H9 (cell line): Measurements from ENCODE around the gene PARG. TPM values are rescaled to one million over a fixed set of nuclear protein-coding genes. Genes with fewer than 3 reads are reported as not detected.
"Not testable (repeated sequence)": the region's sequence is repeated elsewhere in the genome, so short reads cannot be mapped to it uniquely, and the experiment has no call there.

Experiments used
- DNase-seq: peaks from one replicate; pipeline ENCODE4 v3.0.0-alpha.2; 2017
- H2AFZ ChIP-seq: one replicate; pipeline ENCODE4 v1.6.1; 2013; ENCODE audit warnings: mild to moderate bottlenecking, low read length, control low read depth, moderate library complexity
- H2AK5ac ChIP-seq: 2 replicates; pipeline ENCODE4 v1.6.1; 2013; ENCODE audit warnings: low read length, control low read depth, mixed read lengths; ENCODE audit not compliant: insufficient read length
- H2BK120ac ChIP-seq: one replicate; pipeline ENCODE4 v1.6.1; 2013; ENCODE audit warnings: low read depth, mild to moderate bottlenecking, low read length, control low read depth, inconsistent platforms; ENCODE audit not compliant: poor library complexity, severe bottlenecking
- H2BK12ac ChIP-seq: 2 replicates; pipeline ENCODE4 v1.6.1; 2013; ENCODE audit warnings: low read length, control low read depth, mixed read lengths, low read depth; ENCODE audit not compliant: insufficient read length
- H2BK15ac ChIP-seq: 2 replicates; pipeline ENCODE4 v1.6.1; 2013; ENCODE audit warnings: low read depth, low read length, control low read depth
- H2BK20ac ChIP-seq: one replicate; pipeline ENCODE4 v1.6.1; 2013; ENCODE audit warnings: low read depth, mild to moderate bottlenecking, low read length, control low read depth, inconsistent platforms; ENCODE audit not compliant: poor library complexity, severe bottlenecking
- H2BK5ac ChIP-seq: 2 replicates; pipeline ENCODE4 v1.6.1; 2013; ENCODE audit warnings: low read length, control low read depth, mixed read lengths; ENCODE audit not compliant: insufficient read length
- H3K14ac ChIP-seq: 2 replicates; pipeline ENCODE4 v1.6.1; 2013; ENCODE audit warnings: low read length, control low read depth; ENCODE audit not compliant: insufficient read depth
- H3K18ac ChIP-seq: 2 replicates; pipeline ENCODE4 v1.6.1; 2013; ENCODE audit warnings: low read depth, mild to moderate bottlenecking, mixed read lengths, low read length, control low read depth; ENCODE audit not compliant: insufficient read length
- H3K23ac ChIP-seq: 2 replicates; pipeline ENCODE4 v1.6.1; 2013; ENCODE audit warnings: low read length, control low read depth, mixed read lengths, low read depth; ENCODE audit not compliant: insufficient read length
- H3K23me2 ChIP-seq: 2 replicates; pipeline ENCODE4 v1.6.1; 2013; ENCODE audit warnings: low read depth, mild to moderate bottlenecking, mixed read lengths, low read length, control low read depth; ENCODE audit not compliant: insufficient read length, poor library complexity, severe bottlenecking
- H3K27ac ChIP-seq: 2 replicates; pipeline ENCODE4 v1.5.1; 2013; ENCODE audit warnings: low read length, control low read depth, mixed read lengths, low read depth; ENCODE audit not compliant: insufficient read length
- H3K27me3 ChIP-seq: 2 replicates; pipeline ENCODE4 v1.6.1; 2013; ENCODE audit warnings: low read length, control low read depth, inconsistent platforms; ENCODE audit not compliant: insufficient read depth
- H3K4ac ChIP-seq: 2 replicates; pipeline ENCODE4 v1.6.1; 2013; ENCODE audit warnings: low read depth, mild to moderate bottlenecking, control low read depth, inconsistent platforms, low read length, moderate library complexity
- H3K4me1 ChIP-seq: 2 replicates; pipeline ENCODE4 v1.6.1; 2013; ENCODE audit warnings: low read length, control low read depth, inconsistent platforms; ENCODE audit not compliant: insufficient read depth
- H3K4me2 ChIP-seq: 2 replicates; pipeline ENCODE4 v1.6.1; 2013; ENCODE audit warnings: low read length, control low read depth, mixed read lengths; ENCODE audit not compliant: insufficient read length, insufficient read depth
- H3K56ac ChIP-seq: 2 replicates; pipeline ENCODE4 v1.6.1; 2013; ENCODE audit warnings: low read depth, mild to moderate bottlenecking, mixed read lengths, low read length, control low read depth; ENCODE audit not compliant: insufficient read length
- H3K79me1 ChIP-seq: 2 replicates; pipeline ENCODE4 v1.6.1; 2013; ENCODE audit warnings: low read depth, mild to moderate bottlenecking, moderate library complexity, low read length, control low read depth, inconsistent platforms; ENCODE audit not compliant: insufficient read depth, poor library complexity, severe bottlenecking
- H3K79me2 ChIP-seq: 2 replicates; pipeline ENCODE4 v1.6.1; 2013; ENCODE audit warnings: low read length, control low read depth, inconsistent platforms; ENCODE audit not compliant: insufficient read depth
- H3K9ac ChIP-seq: 2 replicates; pipeline ENCODE4 v1.6.1; 2013; ENCODE audit warnings: low read length, control low read depth, mixed read lengths; ENCODE audit not compliant: insufficient read length; ENCODE audit errors: extremely low read depth
- H3K9me3 ChIP-seq: one replicate; pipeline ENCODE4 v1.6.1; 2013; ENCODE audit warnings: low read depth, low read length, inconsistent platforms; ENCODE audit not compliant: control insufficient read depth
- H3T11ph ChIP-seq: one replicate; pipeline ENCODE4 v1.6.1; 2013; ENCODE audit warnings: mild to moderate bottlenecking, low read length, control low read depth, inconsistent platforms
- H4K20me1 ChIP-seq: one replicate; pipeline ENCODE4 v1.6.1; 2013; ENCODE audit not compliant: control insufficient read depth, insufficient read length, insufficient read depth
- H4K5ac ChIP-seq: 2 replicates; pipeline ENCODE4 v1.6.1; 2013; ENCODE audit warnings: low read depth, mild to moderate bottlenecking, mixed read lengths, low read length, control low read depth; ENCODE audit not compliant: insufficient read length
- H4K8ac ChIP-seq: replicated peaks from 2 replicates; pipeline ENCODE4 v1.6.1; 2013; ENCODE audit warnings: low read length, control low read depth, mixed read lengths, low read depth; ENCODE audit not compliant: insufficient read length
- H4K91ac ChIP-seq: 2 replicates; pipeline ENCODE4 v1.6.1; 2013; ENCODE audit warnings: low read depth, mild to moderate bottlenecking, moderate library complexity, mixed read lengths, low read length, control low read depth; ENCODE audit not compliant: insufficient read length
- H3K27ac Mint-ChIP-seq, 3 experiments: 2 replicates in 2 of 3; 3 replicates in 1 of 3; pipeline ENCODE4 v1.8.0; 2020 to 2021; ENCODE audit warnings: mixed read lengths in 3 of 3, mild to moderate bottlenecking in 1 of 3, moderate library complexity in 1 of 3
- H3K27me3 Mint-ChIP-seq: 2 replicates; pipeline ENCODE4 v1.8.0; 2021; ENCODE audit warnings: low read depth, mild to moderate bottlenecking, moderate library complexity, mixed read lengths
- H3K36me3 Mint-ChIP-seq, 3 experiments: 2 replicates in 2 of 3; 3 replicates in 1 of 3; pipeline ENCODE4 v1.8.0; 2020 to 2021; ENCODE audit warnings: low read depth in 3 of 3, mixed read lengths in 3 of 3; ENCODE audit not compliant: insufficient read depth in 1 of 3
- H3K4me1 Mint-ChIP-seq, 2 experiments: 2 replicates each; pipeline ENCODE4 v1.8.0; 2020; ENCODE audit warnings: mixed read lengths in 2 of 2
- H3K4me3 Mint-ChIP-seq, 2 experiments: 2 replicates in 1 of 2; 3 replicates in 1 of 2; pipeline ENCODE4 v1.8.0; 2020 to 2021; ENCODE audit warnings: mild to moderate bottlenecking in 2 of 2, mixed read lengths in 2 of 2, moderate library complexity in 1 of 2
- H3K9me3 Mint-ChIP-seq, 2 experiments: 2 replicates in 1 of 2; 3 replicates in 1 of 2; pipeline ENCODE4 v1.8.0; 2020; ENCODE audit warnings: mild to moderate bottlenecking in 2 of 2, mixed read lengths in 2 of 2, moderate library complexity in 1 of 2
- WGBS: extraction: QIAGEN DNeasy Blood & Tissue Kit; methylation state at CpG from one replicate; pipeline ENCODE4 v1.1.7; 2013; ENCODE audit warnings: missing lambda C conversion rate, low lambda C conversion rate, mixed read lengths; ENCODE audit not compliant: insufficient read length; ENCODE audit errors: extremely low coverage; 5-methylcytosine and 5-hydroxymethylcytosine counted together
- total RNA-seq: library from RNA; stranded (reverse); gene quantifications from 2 replicates; pipeline ENCODE4 v1.2.1, GENCODE V29; 2021

PARG gene
- total RNA-seq, 1 experiment from 2014 or later: 48.3 TPM

GRCh38 chr10:49771046-49771445, 170.8 kb downstream of the PARG start:
- no CpG with 5 or more reads among the region's 11 CpGs for WGBS
- not testable (repeated sequence) for H3K27ac Mint-ChIP-seq, H3K9ac ChIP-seq

More at GRCh38 chr10:49771046-49771445, 170.8 kb downstream of the PARG start:
- not testable (repeated sequence) for H2AK5ac ChIP-seq, H3K23me2 ChIP-seq, H3K79me1 ChIP-seq, H2BK12ac ChIP-seq, H2BK120ac ChIP-seq, H4K20me1 ChIP-seq, H3K36me3 Mint-ChIP-seq, DNase-seq, H4K5ac ChIP-seq, H3K4me1 Mint-ChIP-seq, H3K4ac ChIP-seq, H2BK20ac ChIP-seq, H3K4me1 ChIP-seq, H3K9me3 ChIP-seq, H3K23ac ChIP-seq, H3K18ac ChIP-seq, H3K27ac ChIP-seq, H3K4me3 Mint-ChIP-seq, H3K79me2 ChIP-seq, H3K4me2 ChIP-seq, H3K56ac ChIP-seq, H2BK15ac ChIP-seq, H2AFZ ChIP-seq, H2BK5ac ChIP-seq, H3K9me3 Mint-ChIP-seq, H4K91ac ChIP-seq, H3K27me3 ChIP-seq, H3T11ph ChIP-seq, H3K27me3 Mint-ChIP-seq, H4K8ac ChIP-seq, H3K14ac ChIP-seq
